Fibroblast of lung (primary cell): ENCODE measurements around the gene ZSCAN21. TPM values are rescaled to one million over a fixed set of nuclear protein-coding genes. Genes with fewer than 3 reads are reported as not detected.

Source experiments
- DNase-seq, 2 donors: peaks; one replicate each; pipeline versions ENCODE4 v3.0.0 to v3.0.0-alpha.2; 2010; ENCODE audit warnings: low read depth in 2 of 2
- H2AFZ ChIP-seq: 2 replicates; pipeline ENCODE4 v1.5.1; 2012; ENCODE audit warnings: low read length, control low read depth, inconsistent platforms
- H3K27ac ChIP-seq: 2 replicates; pipeline ENCODE4 v1.5.1; 2011; ENCODE audit warnings: low read length, control low read depth; ENCODE audit not compliant: insufficient read depth
- H3K27me3 ChIP-seq: 2 replicates; pipeline ENCODE4 v1.5.1; 2011; ENCODE audit warnings: mild to moderate bottlenecking, low read length; ENCODE audit not compliant: control insufficient read depth, insufficient read depth
- H3K36me3 ChIP-seq: 2 replicates; pipeline ENCODE4 v1.5.1; 2011; ENCODE audit warnings: low read length; ENCODE audit not compliant: control insufficient read depth, insufficient read depth
- H3K4me1 ChIP-seq: 2 replicates; pipeline ENCODE4 v1.5.1; 2011; ENCODE audit warnings: low read length; ENCODE audit not compliant: control insufficient read depth, insufficient read depth; ENCODE audit errors: extremely low read depth
- H3K4me2 ChIP-seq: 2 replicates; pipeline ENCODE4 v1.5.1; 2011; ENCODE audit warnings: low read length, control low read depth; ENCODE audit not compliant: insufficient read depth; ENCODE audit errors: extremely low read depth
- H3K4me3 ChIP-seq, 4 experiments: fragments of 200-600 bp in 1 of 4; sonication (generic) in 1 of 4; replicated peaks in 1 of 4; 2 replicates each; pipeline ENCODE4 v1.5.1; 2011 to 2016; ENCODE audit warnings: low read length in 4 of 4, low read depth in 3 of 4, mild to moderate bottlenecking in 3 of 4, control low read depth in 2 of 4, inconsistent platforms in 1 of 4, mixed read lengths in 1 of 4; ENCODE audit not compliant: insufficient read depth in 1 of 4; ENCODE audit errors: control extremely low read depth in 1 of 4
- H3K79me2 ChIP-seq: 2 replicates; pipeline ENCODE4 v1.5.1; 2012; ENCODE audit warnings: mild to moderate bottlenecking, low read length, inconsistent platforms; ENCODE audit not compliant: control insufficient read depth, insufficient read depth
- H3K9ac ChIP-seq: 2 replicates; pipeline ENCODE4 v1.5.1; 2011; ENCODE audit warnings: mild to moderate bottlenecking, low read length, control low read depth; ENCODE audit not compliant: insufficient read depth
- H3K9me3 ChIP-seq: 2 replicates; pipeline ENCODE4 v1.5.1; 2012; ENCODE audit warnings: low read depth, low read length; ENCODE audit not compliant: control insufficient read depth, insufficient read depth
- H4K20me1 ChIP-seq: 2 replicates; pipeline ENCODE4 v1.5.1; 2011; ENCODE audit warnings: low read length; ENCODE audit not compliant: control insufficient read depth, insufficient read depth; ENCODE audit errors: extremely low read depth
- CTCF ChIP-seq, 2 donors: IDR thresholded peaks in 1 of 2; conservative IDR thresholded peaks in 1 of 2; 1 replicate in 1 of 2; 2 replicates in 1 of 2; pipeline ENCODE4 v1.5.1; 2011 to 2012; ENCODE audit warnings: low read length in 2 of 2, control low read depth in 1 of 2, inconsistent platforms in 1 of 2, low read depth in 1 of 2, mild to moderate bottlenecking in 1 of 2
- EZH2 ChIP-seq: IDR thresholded peaks from 2 replicates; pipeline ENCODE4 v1.5.1; 2012; ENCODE audit warnings: low read length, control low read depth, mild to moderate bottlenecking; ENCODE audit errors: missing control alignments
- polyA plus RNA-seq, 2 donors: library from polyadenylated mRNA; depleted of rRNA in 1 of 2; stranded (reverse) in 1 of 2; unstranded in 1 of 2; fragments of >200 nt; gene quantifications; 2 replicates each; pipeline ENCODE4 v1.2.1, GENCODE V29; 2011 to 2012; ENCODE audit warnings: missing spikeins in 1 of 2
- total RNA-seq: library from RNA; depleted of rRNA; stranded (reverse); fragments of >200 nt; gene quantifications from 2 replicates; pipeline ENCODE4 v1.2.1, GENCODE V29; 2014

ZSCAN21 gene
- total and polyA plus RNA-seq, 2 donors (not counting 1 experiment from before 2014, with no cell fraction given) = 11.1 to 11.3 TPM

- TF ChIP-seq EZH2 = no peak
- TF ChIP-seq CTCF (conservative IDR thresholded peaks at IDR 0.05 in 1 of 2, IDR thresholded peaks at IDR 0.05 in 1 of 2; ENCODE audit: low read depth in 1 of 2, low read length in 2 of 2) = no peak
- H3K79me2 ChIP-seq = no peaks in the 10 kb centered on the region
- H3K9me3 ChIP-seq = peaks cover 10% of the 10 kb centered on the region
- no peaks in the 10 kb centered on the region for H3K27me3 ChIP-seq
- no peak overlapping the region for H3K27ac ChIP-seq
- no peak overlapping the region for H2AFZ ChIP-seq
- no peaks in the 10 kb centered on the region for H4K20me1 ChIP-seq
- no peak overlapping the region for H3K9ac ChIP-seq
- H3K4me2 ChIP-seq = no peak overlapping the region
- peaks cover 18% of the 10 kb centered on the region for H3K36me3 ChIP-seq
- no peak for DNase-seq
- no peak overlapping the region for H3K4me3 ChIP-seq
- H3K4me1 ChIP-seq = peaks cover 6% of the 10 kb centered on the region
These were observed 17.4 kb downstream of the ZSCAN21 start for GRCh38 chr7:100066953-100067352.

GRCh38 chr7:100069991-100070390 is 20.4 kb downstream of the ZSCAN21 start:
- Histone ChIP-seq H4K20me1 (no peaks in the 10 kb centered on the region), H3K4me1 (peaks cover 6% of the 10 kb centered on the region), H3K27ac (no peak overlapping the region), H3K9ac (no peak overlapping the region), H2AFZ (no peak overlapping the region), H3K4me3 (no peak overlapping the region), H3K79me2 (no peaks in the 10 kb centered on the region), H3K27me3 (no peaks in the 10 kb centered on the region), H3K4me2 (no peak overlapping the region), H3K36me3 (peaks cover 33% of the 10 kb centered on the region), H3K9me3 (peaks cover 15% of the 10 kb centered on the region)
- DNase-seq = no peak
- no peak for TF ChIP-seq CTCF (conservative IDR thresholded peaks at IDR 0.05 in 1 of 2, IDR thresholded peaks at IDR 0.05 in 1 of 2; ENCODE audit: low read depth in 1 of 2, low read length in 2 of 2)
- TF ChIP-seq EZH2 = no peak

GRCh38 chr7:100071018-100071723 is 21.6 kb downstream of the ZSCAN21 start:
- Histone ChIP-seq H3K4me1 (no peaks in the 10 kb centered on the region), H3K4me2 (no peak overlapping the region), H3K27ac (no peak overlapping the region), H3K36me3 (peaks cover 37% of the 10 kb centered on the region), H3K9me3 (peaks cover 15% of the 10 kb centered on the region), H3K27me3 (no peaks in the 10 kb centered on the region), H4K20me1 (no peaks in the 10 kb centered on the region), H3K4me3 (no peak overlapping the region), H3K9ac (no peak overlapping the region), H2AFZ (no peak overlapping the region), H3K79me2 (no peaks in the 10 kb centered on the region)
- DNase-seq = no peak
- TF ChIP-seq EZH2 = no peak
- TF ChIP-seq CTCF (conservative IDR thresholded peaks at IDR 0.05 in 1 of 2, IDR thresholded peaks at IDR 0.05 in 1 of 2; ENCODE audit: low read depth in 1 of 2, low read length in 2 of 2) = no peak
